Breast epithelium (tissue), 3 donors: ENCODE measurements around the gene PATJ.

Experiments used
- POLR2A ChIP-seq: fragments of 450-650 bp; IDR thresholded peaks from one replicate; pipeline ENCODE4 v1.6.1; 2016; ENCODE audit warnings: antibody characterized with exemption, mild to moderate bottlenecking, moderate library complexity
- POLR2AphosphoS5 ChIP-seq, 3 donors: sonication (generic); formaldehyde crosslinking; IDR thresholded peaks; one replicate each; pipeline ENCODE4 v1.6.1; 2017; ENCODE audit warnings: antibody characterized with exemption in 3 of 3
- TF ChIP-seq, protein P1 (sequence below), 3 donors: fragments of 450-650 bp; IDR thresholded peaks; one replicate each; pipeline ENCODE4 v1.5.1; 2016 to 2017; ENCODE audit warnings: antibody characterized with exemption in 3 of 3, mild to moderate bottlenecking in 3 of 3, moderate library complexity in 3 of 3

DNA sequence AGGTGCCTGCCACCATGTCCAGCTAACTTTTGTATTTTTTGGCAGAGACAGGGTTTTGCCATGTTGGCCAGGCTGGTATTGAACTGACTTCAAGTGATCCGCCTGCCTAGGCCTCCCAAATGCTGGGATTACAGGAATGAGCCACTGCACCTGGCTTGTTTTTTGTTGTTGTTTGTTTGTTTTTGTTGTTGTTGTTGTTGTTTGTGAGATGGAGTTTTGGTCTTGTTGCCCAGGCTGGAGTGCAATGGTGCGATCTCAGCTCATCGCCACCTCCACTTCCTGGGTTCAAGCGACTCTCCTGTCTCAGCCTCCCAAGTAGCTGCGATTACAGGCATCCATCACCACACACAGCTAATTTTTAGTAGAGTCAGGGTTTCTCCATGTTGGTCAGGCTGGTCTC, 445.3 kb downstream of the PATJ start:
- TF ChIP-seq, protein P1, sequence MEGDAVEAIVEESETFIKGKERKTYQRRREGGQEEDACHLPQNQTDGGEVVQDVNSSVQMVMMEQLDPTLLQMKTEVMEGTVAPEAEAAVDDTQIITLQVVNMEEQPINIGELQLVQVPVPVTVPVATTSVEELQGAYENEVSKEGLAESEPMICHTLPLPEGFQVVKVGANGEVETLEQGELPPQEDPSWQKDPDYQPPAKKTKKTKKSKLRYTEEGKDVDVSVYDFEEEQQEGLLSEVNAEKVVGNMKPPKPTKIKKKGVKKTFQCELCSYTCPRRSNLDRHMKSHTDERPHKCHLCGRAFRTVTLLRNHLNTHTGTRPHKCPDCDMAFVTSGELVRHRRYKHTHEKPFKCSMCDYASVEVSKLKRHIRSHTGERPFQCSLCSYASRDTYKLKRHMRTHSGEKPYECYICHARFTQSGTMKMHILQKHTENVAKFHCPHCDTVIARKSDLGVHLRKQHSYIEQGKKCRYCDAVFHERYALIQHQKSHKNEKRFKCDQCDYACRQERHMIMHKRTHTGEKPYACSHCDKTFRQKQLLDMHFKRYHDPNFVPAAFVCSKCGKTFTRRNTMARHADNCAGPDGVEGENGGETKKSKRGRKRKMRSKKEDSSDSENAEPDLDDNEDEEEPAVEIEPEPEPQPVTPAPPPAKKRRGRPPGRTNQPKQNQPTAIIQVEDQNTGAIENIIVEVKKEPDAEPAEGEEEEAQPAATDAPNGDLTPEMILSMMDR (IDR thresholded peaks at IDR 0.05): no peak
- TF ChIP-seq POLR2A: no peak
- no peak for TF ChIP-seq POLR2AphosphoS5 (IDR thresholded peaks at IDR 0.05)
